ENCODE data around the gene ZNF777.
"Not testable (repeated sequence)": the region's sequence is repeated elsewhere in the genome, so short reads cannot be mapped to it uniquely, and the experiment has no call there.

ZNF777 gene

GRCh38 chr7:149460493-149461277 lies at the start of gene ZNF777:
ZNF777 (minus strand) TSS chr7:149461062; CDS start chr7:149456022, 5,040 bp downstream.
- no peak for FAIRE-seq

- no peak for FAIRE-seq
Observed at GRCh38 chr7:149510248-149510647, 49.4 kb upstream of the ZNF777 start.

- no peak for FAIRE-seq
Observed at GRCh38 chr7:149509774-149510173, 48.9 kb upstream of the ZNF777 start.

GRCh38 chr7:149505551-149505950 lies 44.7 kb upstream of the ZNF777 start:
- FAIRE-seq: no peak

- no peak for FAIRE-seq
Observed at GRCh38 chr7:149501651-149502050, 40.8 kb upstream of the ZNF777 start.

GRCh38 chr7:149500910-149501309 lies 40.0 kb upstream of the ZNF777 start:
- no peak for FAIRE-seq

GRCh38 chr7:149500201-149500600 lies 39.3 kb upstream of the ZNF777 start:
- no peak for FAIRE-seq

GRCh38 chr7:149498811-149499210 lies 37.9 kb upstream of the ZNF777 start:
- no peak for FAIRE-seq

GRCh38 chr7:149497467-149498261 lies 36.8 kb upstream of the ZNF777 start, which contains the start of gene ZNF746:
ZNF746 (minus strand) TSS chr7:149497809; CDS start chr7:149497536, 273 bp downstream.
- no peak for FAIRE-seq

- no peak for FAIRE-seq
Observed at GRCh38 chr7:149496642-149497391, 36.0 kb upstream of the ZNF777 start.

- no peak for FAIRE-seq
Observed at GRCh38 chr7:149495785-149496641, 35.2 kb upstream of the ZNF777 start.

- FAIRE-seq: no peak
Observed at GRCh38 chr7:149494738-149495368, 34.0 kb upstream of the ZNF777 start.

GRCh38 chr7:149493975-149494374 lies 33.1 kb upstream of the ZNF777 start:
- FAIRE-seq: not testable (repeated sequence)

- no peak for FAIRE-seq
Observed at GRCh38 chr7:149493366-149493765, 32.5 kb upstream of the ZNF777 start.

- FAIRE-seq: no peak
Observed at GRCh38 chr7:149490083-149490760, 29.4 kb upstream of the ZNF777 start.

GRCh38 chr7:149489391-149490024 lies 28.6 kb upstream of the ZNF777 start:
- FAIRE-seq: no peak

GRCh38 chr7:149479568-149479967 lies 18.7 kb upstream of the ZNF777 start:
- FAIRE-seq: no peak

- FAIRE-seq: no peak
Observed at GRCh38 chr7:149478754-149479153, 17.9 kb upstream of the ZNF777 start.

GRCh38 chr7:149477494-149478443 lies 16.9 kb upstream of the ZNF777 start:
- FAIRE-seq: no peak

Data from colon (tissue), 2 donors.